BLaER1 (cell line): ENCODE results near the gene WRNIP1.

ENCODE experiments used
- H3K27ac ChIP-seq: shearing (Covaris generic); formaldehyde crosslinking; 2 replicates; pipeline ENCODE4 v1.8.1; 2022
- H3K27me3 ChIP-seq: shearing (Covaris generic); formaldehyde crosslinking; 2 replicates; pipeline ENCODE4 v1.8.1; 2022
- H3K36me3 ChIP-seq: shearing (Covaris generic); formaldehyde crosslinking; 2 replicates; pipeline ENCODE4 v1.8.1; 2022
- H3K4me1 ChIP-seq: shearing (Covaris generic); formaldehyde crosslinking; 2 replicates; pipeline ENCODE4 v1.8.1; 2022
- H3K4me2 ChIP-seq: shearing (Covaris generic); formaldehyde crosslinking; 2 replicates; pipeline ENCODE4 v1.8.1; 2022
- H3K4me3 ChIP-seq: shearing (Covaris generic); formaldehyde crosslinking; 2 replicates; pipeline ENCODE4 v1.8.1; 2022
- H3K9ac ChIP-seq: shearing (Covaris generic); formaldehyde crosslinking; 2 replicates; pipeline ENCODE4 v1.8.1; 2022
- H3K9me3 ChIP-seq: shearing (Covaris generic); formaldehyde crosslinking; 2 replicates; pipeline ENCODE4 v1.8.1; 2022
- H4K20me1 ChIP-seq: shearing (Covaris generic); formaldehyde crosslinking; 2 replicates; pipeline ENCODE4 v1.8.1; 2022
- Cebpa-rat ChIP-seq: shearing (Covaris generic); IDR thresholded peaks from 2 replicates; pipeline ENCODE4 v1.8.1; 2022

The WRNIP1 gene

DNA sequence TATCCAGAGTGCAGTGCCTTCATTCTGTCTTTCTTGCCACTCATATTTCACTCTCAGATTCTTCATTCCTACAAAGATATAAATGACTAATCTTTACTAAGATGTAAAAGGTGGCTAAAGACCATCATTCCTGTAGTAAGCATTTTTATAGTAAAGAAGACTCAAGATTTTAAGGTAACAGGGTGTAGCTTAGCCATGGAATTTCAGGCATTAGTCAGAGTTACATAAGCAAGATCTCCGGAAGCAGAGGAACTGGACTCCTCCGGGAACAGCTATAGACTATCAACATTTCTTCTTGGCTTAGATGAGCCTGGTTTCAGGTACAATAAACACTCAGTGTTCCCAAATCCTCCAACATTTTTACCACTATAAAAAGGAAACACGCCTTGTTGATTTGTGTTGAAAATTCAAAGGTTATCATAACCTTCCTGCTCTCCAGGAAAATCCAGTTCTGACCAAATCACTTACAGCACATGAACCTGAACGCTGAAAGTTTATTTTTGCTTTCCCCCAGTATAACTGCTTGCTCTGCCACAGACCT, 52.8 kb downstream of the WRNIP1 start:
- peaks cover 6% of the 10 kb centered on the region; the same call in 1 of the 2 replicates for H3K36me3 ChIP-seq
- no peaks in the 10 kb centered on the region for H4K20me1 ChIP-seq
- peaks cover 55% of the 10 kb centered on the region for H3K4me1 ChIP-seq
- peak overlapping the region; percentile 69 for H3K4me2 ChIP-seq
- H3K9ac ChIP-seq = no peak overlapping the region
- peak overlapping the region; percentile 95 for H3K27ac ChIP-seq
- H3K9me3 ChIP-seq = peaks cover 22% of the 10 kb centered on the region
- no peaks in the 10 kb centered on the region for H3K27me3 ChIP-seq
- no peak overlapping the region for H3K4me3 ChIP-seq
- no peak for TF ChIP-seq Cebpa-rat

DNA sequence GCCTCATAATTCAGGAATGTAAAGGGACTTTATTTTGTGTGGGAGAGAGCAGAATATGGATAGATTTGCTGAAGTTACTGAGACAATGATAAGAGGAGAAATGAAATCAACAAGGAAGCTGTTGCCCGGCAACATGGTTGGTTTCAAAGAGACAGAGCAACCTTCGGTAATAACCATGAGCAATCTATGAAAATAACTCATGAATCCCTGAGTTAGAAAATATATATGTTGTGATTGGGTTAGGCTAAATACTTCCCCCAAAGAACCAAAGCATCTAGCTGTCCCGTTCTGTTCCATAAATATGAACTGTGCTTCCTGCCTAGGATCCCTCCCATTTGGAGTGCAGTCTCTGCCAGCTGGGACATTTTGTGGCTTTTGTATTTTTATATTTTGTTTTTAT, 53.4 kb downstream of the WRNIP1 start:
- Histone ChIP-seq H3K36me3 (peaks cover 12% of the 10 kb centered on the region; the same call in 1 of the 2 replicates), H3K27ac (peak overlapping the region; percentile 95), H3K27me3 (no peaks in the 10 kb centered on the region), H3K4me2 (peak overlapping the region; percentile 69), H4K20me1 (no peaks in the 10 kb centered on the region), H3K9me3 (peaks cover 28% of the 10 kb centered on the region), H3K4me1 (peaks cover 55% of the 10 kb centered on the region), H3K9ac (peak overlapping the region; percentile 78; the same call in 1 of the 2 replicates), H3K4me3 (0 out of 2 replicates have a peak overlapping the region, but pooled peaks have one; percentile 28)
- no peak for TF ChIP-seq Cebpa-rat

DNA sequence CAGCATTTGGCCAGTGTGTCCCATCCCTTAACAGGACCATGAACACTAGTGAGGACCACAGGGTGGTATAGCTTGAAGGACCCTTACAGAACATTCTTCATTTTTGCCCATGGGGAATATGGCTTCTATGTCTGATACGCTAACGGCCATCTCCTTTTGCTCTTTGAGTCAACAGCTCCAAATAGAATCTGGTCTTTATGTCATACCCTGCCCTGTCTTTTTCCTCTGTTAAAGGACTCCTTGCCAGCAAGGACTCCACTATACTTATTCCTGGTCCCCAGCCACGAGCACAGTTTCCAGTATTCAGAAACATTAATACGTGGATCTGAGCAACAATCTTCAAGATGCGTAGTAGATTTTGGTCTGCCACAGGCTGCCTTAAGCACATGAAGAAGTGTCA, 53.9 kb downstream of the WRNIP1 start:
- Histone ChIP-seq H4K20me1 (no peaks in the 10 kb centered on the region), H3K4me3 (peak overlapping the region; percentile 28; the same call in 1 of the 2 replicates), H3K27me3 (no peaks in the 10 kb centered on the region), H3K9ac (peak overlapping the region; percentile 78; the same call in 1 of the 2 replicates), H3K4me2 (peak overlapping the region; percentile 69), H3K36me3 (peaks cover 12% of the 10 kb centered on the region; the same call in 1 of the 2 replicates), H3K27ac (peak overlapping the region; percentile 95), H3K4me1 (peaks cover 55% of the 10 kb centered on the region), H3K9me3 (peaks cover 33% of the 10 kb centered on the region)
- TF ChIP-seq Cebpa-rat = no peak

DNA sequence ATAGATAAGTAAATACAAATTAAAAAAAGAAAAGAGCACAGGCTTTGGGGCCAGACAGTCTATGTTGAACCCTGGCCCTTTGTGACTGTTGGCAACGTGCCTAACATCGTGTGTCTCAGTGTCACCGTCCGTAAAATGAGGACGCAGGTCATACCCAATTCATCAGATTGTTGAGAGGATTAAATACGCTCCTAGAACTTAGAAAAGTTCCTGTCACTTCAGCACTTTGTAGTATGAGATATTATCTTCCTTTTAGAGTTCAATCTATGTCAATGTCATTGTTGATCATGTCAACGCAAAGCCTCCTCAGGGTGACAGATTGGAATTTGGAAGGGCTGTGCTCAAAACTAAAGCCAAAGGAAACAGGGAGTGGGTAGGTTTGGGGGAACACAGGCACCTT, 54.8 kb downstream of the WRNIP1 start:
- no peak for TF ChIP-seq Cebpa-rat
- Histone ChIP-seq H3K36me3 (peaks cover 12% of the 10 kb centered on the region; the same call in 1 of the 2 replicates), H3K27ac (peak overlapping the region; percentile 95), H3K4me1 (peaks cover 55% of the 10 kb centered on the region), H3K4me2 (peak overlapping the region; percentile 69), H3K9ac (peak overlapping the region; percentile 78), H3K4me3 (peak overlapping the region; percentile 28; the same call in 1 of the 2 replicates), H3K27me3 (no peaks in the 10 kb centered on the region), H4K20me1 (no peaks in the 10 kb centered on the region), H3K9me3 (peaks cover 39% of the 10 kb centered on the region)

DNA sequence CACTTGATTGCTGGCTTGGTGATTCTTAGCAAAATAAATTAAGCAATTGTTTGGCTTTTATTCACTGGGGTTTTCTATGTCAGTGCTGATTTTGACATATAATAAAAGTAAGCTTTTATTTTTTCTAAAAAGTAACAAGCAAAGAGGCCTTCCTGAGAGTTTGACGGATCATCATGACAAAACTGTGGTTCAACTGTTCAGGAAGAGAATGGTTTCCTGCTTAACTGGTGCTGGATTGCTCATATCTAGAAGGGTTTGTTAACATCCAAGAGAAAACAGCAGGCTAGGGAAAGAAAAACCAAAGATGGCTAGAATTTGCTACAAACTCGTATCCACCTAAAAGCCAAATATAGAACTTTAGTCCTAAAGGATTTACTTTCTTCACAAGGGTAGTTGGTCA, 55.2 kb downstream of the WRNIP1 start:
- peaks cover 35% of the 10 kb centered on the region for H3K9me3 ChIP-seq
- peak overlapping the region; percentile 69 for H3K4me2 ChIP-seq
- peak overlapping the region; percentile 95 for H3K27ac ChIP-seq
- peaks cover 12% of the 10 kb centered on the region; the same call in 1 of the 2 replicates for H3K36me3 ChIP-seq
- peaks cover 55% of the 10 kb centered on the region for H3K4me1 ChIP-seq
- peak overlapping the region; percentile 78 for H3K9ac ChIP-seq
- TF ChIP-seq Cebpa-rat = no peak
- peak overlapping the region; percentile 28; the same call in 1 of the 2 replicates for H3K4me3 ChIP-seq
- no peaks in the 10 kb centered on the region for H4K20me1 ChIP-seq
- H3K27me3 ChIP-seq = no peaks in the 10 kb centered on the region

DNA sequence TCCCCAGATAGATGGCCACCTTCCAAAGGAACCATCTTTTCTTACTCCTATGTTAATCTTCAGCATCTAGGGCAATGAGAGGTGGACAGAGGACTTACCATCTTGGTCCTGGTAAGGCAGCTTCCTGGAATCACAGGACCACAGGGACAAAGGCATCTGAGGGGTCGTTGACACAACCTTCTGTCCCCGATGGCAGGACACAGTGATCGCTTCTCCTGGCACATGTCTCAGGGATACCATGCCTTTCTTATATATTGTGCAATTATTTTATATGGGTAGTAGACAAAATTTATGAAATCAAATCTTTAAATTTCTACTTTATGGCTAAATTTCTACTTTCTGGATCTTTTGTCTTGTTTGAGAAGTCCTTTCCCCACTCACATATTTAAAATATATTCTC, 56.4 kb downstream of the WRNIP1 start:
- Histone ChIP-seq H3K4me1 (peaks cover 55% of the 10 kb centered on the region), H3K9ac (0 out of 2 replicates have a peak overlapping the region, but pooled peaks have one; percentile 78), H3K27me3 (no peaks in the 10 kb centered on the region), H4K20me1 (no peaks in the 10 kb centered on the region), H3K9me3 (peaks cover 24% of the 10 kb centered on the region), H3K36me3 (peaks cover 8% of the 10 kb centered on the region; the same call in 1 of the 2 replicates), H3K27ac (peak overlapping the region; percentile 95), H3K4me2 (peak overlapping the region; percentile 69), H3K4me3 (no peak overlapping the region)
- 0 out of 2 replicates have a peak, but pooled peaks have one; percentile 51 for TF ChIP-seq Cebpa-rat

DNA sequence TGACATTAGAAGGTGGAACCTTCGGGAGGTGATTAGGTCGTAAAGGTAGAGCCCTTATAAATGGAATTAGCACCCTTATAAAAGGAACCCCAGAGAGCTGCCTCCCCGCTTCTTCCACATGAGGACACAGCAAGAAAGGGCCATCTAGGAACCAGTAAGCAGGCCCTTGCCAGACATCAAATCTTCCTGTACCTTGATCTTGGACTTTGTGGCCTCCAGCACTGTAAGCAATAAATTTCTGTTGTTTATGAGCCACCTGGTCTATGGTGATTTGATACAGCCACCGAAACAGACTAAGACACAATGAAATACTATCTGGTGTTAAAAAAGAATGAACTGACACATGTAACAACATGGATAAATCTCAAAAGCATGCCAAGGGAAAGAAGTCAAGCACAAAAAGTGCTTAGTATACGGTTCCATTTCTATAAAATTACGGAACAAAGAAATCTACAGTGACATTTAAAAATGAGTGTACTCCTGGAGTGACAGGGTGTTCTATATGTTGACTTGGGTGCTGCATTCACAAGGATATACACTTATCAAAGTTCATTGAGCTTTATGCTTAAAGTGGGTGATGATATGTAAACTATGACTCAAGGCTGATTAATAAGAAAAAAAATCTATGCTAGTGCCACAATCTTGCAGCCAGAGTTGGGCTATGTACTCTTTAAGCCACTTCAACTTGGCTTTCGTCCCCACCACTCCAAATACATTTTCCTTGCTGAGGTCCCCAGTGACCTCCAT, 58.1 kb downstream of the WRNIP1 start:
- H3K9me3 ChIP-seq = peaks cover 23% of the 10 kb centered on the region
- H3K27me3 ChIP-seq = no peaks in the 10 kb centered on the region
- no peak overlapping the region; the same call in 1 of the 2 replicates for H3K27ac ChIP-seq
- peaks cover 41% of the 10 kb centered on the region for H3K4me1 ChIP-seq
- H3K4me3 ChIP-seq = no peak overlapping the region
- H3K36me3 ChIP-seq = peaks cover 8% of the 10 kb centered on the region; the same call in 1 of the 2 replicates
- no peak for TF ChIP-seq Cebpa-rat
- no peaks in the 10 kb centered on the region for H4K20me1 ChIP-seq
- no peak overlapping the region for H3K9ac ChIP-seq
- no peak overlapping the region for H3K4me2 ChIP-seq

DNA sequence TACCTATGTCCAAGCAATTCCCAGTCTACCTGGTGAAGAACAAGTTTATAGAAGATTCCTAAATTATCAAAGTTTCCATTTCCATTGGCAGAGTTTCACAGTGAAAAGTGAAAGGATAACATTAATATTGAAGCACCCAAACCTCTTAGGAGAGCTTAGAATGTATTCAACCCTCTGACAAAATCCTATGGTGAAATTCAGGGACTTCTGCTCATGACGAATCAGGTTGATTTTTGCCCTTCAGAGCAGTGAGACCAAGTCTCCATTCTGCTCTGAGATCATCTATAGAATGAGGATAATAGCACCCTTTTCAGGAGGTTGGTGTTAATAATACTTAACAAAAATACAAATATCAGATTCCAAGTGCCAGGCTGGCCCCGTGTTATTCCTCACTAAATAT, 60.9 kb downstream of the WRNIP1 start:
- H3K4me2 ChIP-seq = no peak overlapping the region
- no peak overlapping the region for H3K27ac ChIP-seq
- H3K4me3 ChIP-seq = no peak overlapping the region
- no peaks in the 10 kb centered on the region for H4K20me1 ChIP-seq
- no peak for TF ChIP-seq Cebpa-rat
- peaks cover 13% of the 10 kb centered on the region for H3K4me1 ChIP-seq
- no peaks in the 10 kb centered on the region for H3K27me3 ChIP-seq
- H3K9ac ChIP-seq = no peak overlapping the region
- peaks cover 23% of the 10 kb centered on the region for H3K9me3 ChIP-seq
- H3K36me3 ChIP-seq = peaks cover 8% of the 10 kb centered on the region; the same call in 1 of the 2 replicates

DNA sequence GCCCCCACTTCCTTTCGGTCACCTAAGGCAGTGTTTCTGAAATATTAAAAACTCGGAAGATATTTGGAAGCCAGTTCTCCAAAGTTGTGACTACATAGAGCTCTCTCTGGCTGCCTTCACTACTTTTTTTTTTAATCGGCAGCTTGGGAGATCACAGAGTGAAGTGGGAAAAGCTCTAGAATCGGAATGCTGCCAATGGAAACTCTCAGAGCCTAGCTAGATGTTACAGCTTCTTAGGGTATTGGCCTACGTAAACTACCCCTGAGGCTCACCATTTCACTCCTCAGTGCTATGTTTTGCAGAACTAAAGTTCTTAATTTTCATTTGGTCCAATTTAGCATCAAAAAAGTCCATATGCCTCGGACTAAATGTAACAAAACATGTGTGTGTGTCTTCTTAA, 61.9 kb downstream of the WRNIP1 start:
- Histone ChIP-seq H3K27ac (no peak overlapping the region), H3K4me2 (no peak overlapping the region), H3K4me1 (peaks cover 2% of the 10 kb centered on the region), H3K9me3 (peaks cover 23% of the 10 kb centered on the region), H3K27me3 (no peaks in the 10 kb centered on the region), H3K36me3 (peaks cover 8% of the 10 kb centered on the region; the same call in 1 of the 2 replicates), H4K20me1 (no peaks in the 10 kb centered on the region), H3K9ac (no peak overlapping the region), H3K4me3 (no peak overlapping the region)
- TF ChIP-seq Cebpa-rat = no peak

DNA sequence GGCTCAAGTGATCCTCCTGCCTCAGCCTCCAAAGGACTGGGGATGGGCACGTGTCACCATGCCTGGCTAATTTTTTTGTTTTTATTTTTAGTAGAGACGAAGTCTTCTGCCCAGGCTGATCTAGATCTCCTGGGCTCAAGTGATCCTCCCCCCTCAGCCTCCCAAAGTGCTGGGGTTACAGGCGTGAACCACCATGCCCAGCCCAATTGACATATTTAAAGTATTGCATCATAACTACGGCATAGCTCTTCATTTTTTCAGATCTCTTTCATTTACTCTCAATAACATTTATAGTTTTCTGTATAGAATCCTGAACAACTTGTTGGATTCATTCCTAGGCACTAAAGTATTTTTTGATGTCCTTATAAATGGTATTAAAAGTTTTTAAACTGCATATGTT, 63.4 kb downstream of the WRNIP1 start:
- H3K27me3 ChIP-seq = no peaks in the 10 kb centered on the region
- H4K20me1 ChIP-seq = no peaks in the 10 kb centered on the region
- no peak overlapping the region for H3K4me2 ChIP-seq
- peak; percentile 75 for TF ChIP-seq Cebpa-rat
- no peaks in the 10 kb centered on the region for H3K4me1 ChIP-seq
- H3K9me3 ChIP-seq = peaks cover 10% of the 10 kb centered on the region
- H3K9ac ChIP-seq = no peak overlapping the region
- H3K27ac ChIP-seq = no peak overlapping the region
- H3K4me3 ChIP-seq = no peak overlapping the region
- no peaks in the 10 kb centered on the region for H3K36me3 ChIP-seq
